VCaP (cell line): ENCODE results near the gene TRMT44.

Source experiments
- H3K27ac ChIP-seq: fragments of 450-650 bp; 2 replicates; pipeline ENCODE4 v1.5.1; 2017
- TF ChIP-seq, protein P1 (sequence below): fragments of 450-650 bp; conservative IDR thresholded peaks from 2 replicates; pipeline ENCODE4 v1.5.1; 2017; ENCODE audit warnings: mild to moderate bottlenecking, moderate library complexity

Gene TRMT44

DNA sequence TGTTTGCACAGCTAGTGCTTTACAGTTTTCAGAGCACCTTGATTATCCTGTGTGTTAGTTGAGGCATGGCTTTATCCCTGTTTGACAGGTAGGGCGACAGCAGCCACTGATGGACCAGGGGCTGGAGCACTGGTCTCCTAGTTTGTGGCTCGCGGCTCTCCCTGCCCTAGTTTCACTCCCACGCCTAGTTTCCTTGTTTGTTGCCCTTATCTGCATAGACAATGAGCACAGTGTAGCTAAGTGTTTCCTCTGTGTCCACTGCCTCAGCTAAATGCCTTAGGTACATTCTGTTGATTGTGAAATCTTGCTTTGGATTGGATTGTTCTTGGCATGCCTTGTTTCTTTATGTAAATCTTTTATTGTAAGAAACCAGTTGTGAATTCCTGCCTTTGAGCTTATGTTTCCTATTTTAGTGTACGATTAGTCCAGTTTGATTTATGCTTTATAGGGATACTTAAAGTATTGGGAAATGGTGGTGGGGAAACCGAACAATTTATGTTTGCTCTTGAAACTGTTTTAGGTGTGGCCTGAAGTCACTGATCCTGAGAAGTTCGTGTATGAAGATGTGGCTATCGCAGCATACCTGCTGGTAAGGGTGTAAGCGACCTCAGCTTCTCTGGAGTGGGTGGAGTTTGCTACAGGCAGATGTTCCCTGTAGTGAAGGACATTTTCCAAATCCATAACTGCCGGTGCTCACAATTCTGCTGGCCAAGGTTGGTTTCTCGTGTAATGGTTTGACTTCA, 11.0 kb downstream of the TRMT44 start:
- TF ChIP-seq, protein P1, sequence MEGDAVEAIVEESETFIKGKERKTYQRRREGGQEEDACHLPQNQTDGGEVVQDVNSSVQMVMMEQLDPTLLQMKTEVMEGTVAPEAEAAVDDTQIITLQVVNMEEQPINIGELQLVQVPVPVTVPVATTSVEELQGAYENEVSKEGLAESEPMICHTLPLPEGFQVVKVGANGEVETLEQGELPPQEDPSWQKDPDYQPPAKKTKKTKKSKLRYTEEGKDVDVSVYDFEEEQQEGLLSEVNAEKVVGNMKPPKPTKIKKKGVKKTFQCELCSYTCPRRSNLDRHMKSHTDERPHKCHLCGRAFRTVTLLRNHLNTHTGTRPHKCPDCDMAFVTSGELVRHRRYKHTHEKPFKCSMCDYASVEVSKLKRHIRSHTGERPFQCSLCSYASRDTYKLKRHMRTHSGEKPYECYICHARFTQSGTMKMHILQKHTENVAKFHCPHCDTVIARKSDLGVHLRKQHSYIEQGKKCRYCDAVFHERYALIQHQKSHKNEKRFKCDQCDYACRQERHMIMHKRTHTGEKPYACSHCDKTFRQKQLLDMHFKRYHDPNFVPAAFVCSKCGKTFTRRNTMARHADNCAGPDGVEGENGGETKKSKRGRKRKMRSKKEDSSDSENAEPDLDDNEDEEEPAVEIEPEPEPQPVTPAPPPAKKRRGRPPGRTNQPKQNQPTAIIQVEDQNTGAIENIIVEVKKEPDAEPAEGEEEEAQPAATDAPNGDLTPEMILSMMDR, result no peak
- no peak overlapping the region for H3K27ac ChIP-seq

DNA sequence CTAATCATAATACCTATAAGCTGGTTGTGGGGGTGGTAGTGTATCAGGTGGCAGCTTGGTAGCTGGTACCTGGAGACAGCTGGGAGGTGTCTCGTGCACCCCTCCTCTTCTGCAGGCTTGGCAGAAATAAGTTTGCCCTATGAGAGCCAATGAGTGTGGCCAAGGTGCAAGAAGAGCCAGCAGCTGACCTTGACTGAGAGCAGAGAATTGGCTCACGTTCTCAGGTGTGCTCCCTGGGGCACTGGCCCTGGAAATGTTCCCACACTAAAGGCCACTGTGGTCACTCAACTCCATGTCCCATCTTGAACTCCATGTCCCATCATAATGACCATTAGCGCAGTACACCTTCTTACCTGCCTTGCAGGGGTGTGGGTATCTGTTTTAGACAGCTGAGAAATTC, 13.4 kb downstream of the TRMT44 start:
- H3K27ac ChIP-seq, result no peak overlapping the region
- TF ChIP-seq, protein P1, result no peak

DNA sequence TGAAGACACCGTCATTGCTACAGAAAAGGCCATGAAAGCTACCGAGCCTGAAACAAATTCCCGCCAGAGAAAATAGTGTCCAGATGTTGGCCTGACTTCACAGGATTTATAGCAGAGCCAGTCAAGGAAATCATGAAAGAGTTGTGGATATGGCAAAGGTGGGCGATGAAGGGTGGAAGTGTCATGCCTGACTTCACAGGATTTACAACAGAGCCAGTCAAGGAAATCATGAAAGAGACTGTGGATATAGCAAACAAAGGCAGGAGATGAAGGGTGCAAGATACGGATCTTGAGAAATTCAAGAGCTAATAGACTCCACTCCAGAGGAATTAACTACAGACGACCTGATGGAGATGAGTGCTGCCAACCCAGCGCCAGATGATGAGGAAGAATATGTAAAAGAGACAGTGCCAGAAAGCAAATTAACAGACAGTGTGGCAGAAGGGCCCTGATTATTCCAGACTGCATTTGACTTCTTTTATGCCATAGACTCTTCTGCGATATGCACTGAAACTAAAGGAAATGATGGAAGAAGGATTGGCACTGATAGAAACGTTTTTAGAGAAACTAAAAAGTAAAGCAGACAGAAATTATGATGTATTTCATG, 17.2 kb downstream of the TRMT44 start:
- no peak overlapping the region for H3K27ac ChIP-seq
- TF ChIP-seq, protein P1, result no peak

DNA sequence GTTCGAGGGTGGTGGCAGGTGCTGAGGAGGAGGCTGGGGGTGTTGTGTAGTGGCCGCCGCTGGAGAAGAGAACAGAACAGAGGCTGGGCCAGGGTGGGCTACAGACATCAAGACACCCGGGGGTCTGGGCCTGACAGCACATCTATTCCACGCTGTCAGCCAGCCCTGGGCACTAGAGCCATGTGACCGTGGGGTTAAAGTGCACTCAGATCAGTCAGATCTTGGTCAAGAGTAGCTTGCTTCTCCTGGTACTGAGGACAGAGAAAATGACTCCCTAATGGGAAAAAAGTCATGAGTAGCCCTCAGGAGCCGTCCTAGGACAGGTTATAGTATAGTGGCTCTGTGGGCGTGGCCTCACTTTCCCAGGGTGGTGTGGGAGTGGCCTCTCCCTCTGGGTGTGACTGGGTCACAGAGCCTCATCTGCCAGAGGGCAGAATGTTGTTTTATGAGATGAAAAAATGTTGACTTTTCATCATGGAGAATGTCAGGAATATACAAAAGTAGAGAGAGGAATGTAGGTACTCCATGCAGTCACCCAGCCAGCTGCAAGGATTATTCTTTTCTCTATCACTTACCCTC, 19.4 kb downstream of the TRMT44 start:
- no peak overlapping the region for H3K27ac ChIP-seq
- TF ChIP-seq, protein P1, result no peak

DNA sequence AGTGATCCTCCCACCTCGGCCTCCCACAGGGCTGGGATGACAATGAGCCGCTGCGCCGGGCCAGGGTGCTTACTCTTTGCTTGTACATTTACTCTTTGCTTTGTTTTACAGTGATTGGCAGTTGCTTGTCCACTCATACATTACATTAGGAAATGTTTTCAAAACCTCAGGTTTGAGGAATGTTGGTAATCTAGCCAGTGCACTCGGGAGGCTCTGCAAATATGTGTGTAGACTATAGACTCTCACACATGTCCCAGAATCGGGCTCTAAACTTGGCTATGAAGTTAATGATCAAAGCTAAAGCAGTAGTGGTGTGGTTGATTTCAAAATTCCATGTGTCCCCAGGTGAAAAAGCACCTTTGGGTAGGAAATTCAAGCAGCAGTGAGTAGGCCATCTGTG, 20.5 kb downstream of the TRMT44 start:
- TF ChIP-seq, protein P1, result no peak
- no peak overlapping the region for H3K27ac ChIP-seq

DNA sequence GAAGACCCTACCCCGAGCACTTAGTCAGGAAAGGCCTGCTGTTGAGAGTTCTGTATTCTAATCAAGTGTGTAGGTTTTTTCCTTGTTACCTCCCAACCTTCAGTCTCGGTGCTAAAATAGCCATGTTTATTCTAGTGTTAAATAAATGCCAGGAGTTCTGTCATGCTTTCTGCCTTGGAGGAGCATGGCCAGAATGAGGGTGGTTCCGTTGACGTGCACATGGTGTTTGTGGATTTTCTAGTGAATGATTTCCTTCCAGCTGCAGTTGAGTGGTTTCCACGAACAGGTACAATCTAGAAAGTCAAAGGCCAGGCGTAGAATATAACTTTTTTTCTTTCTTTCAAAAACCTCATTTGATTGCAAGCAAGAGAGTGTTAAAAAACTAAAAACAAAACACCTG, 21.0 kb downstream of the TRMT44 start:
- no peak overlapping the region for H3K27ac ChIP-seq
- TF ChIP-seq, protein P1, result no peak

DNA sequence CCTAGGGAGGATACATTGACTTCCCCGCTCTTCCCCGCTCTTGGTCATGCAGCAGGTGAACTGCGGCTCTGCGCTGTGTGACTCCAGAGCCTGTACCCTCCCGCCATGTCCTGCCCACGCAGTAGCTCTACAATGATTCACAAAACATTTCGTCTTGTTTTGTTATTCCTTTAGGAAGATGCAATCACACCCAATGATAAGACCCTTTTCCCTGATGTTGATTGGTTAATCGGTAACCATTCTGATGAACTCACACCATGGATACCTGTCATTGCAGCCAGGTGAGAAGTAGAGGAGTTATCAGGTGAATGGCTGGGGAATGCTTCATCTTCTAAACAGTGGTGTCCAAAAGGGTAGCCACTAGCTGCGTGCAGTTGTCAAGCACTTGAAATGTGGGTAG, 23.2 kb downstream of the TRMT44 start:
- no peak overlapping the region for H3K27ac ChIP-seq
- TF ChIP-seq, protein P1, result no peak
